ENCODE data around the gene ADCY7. TPM values are rescaled to one million over a fixed set of nuclear protein-coding genes. Genes with fewer than 3 reads are reported as not detected.

Gene ADCY7
- total RNA-seq, 1 experiment from 2014 or later = 34.2 TPM

Small RNA genes within 50 kb of the gene (microRNA-seq; reads per million reads assigned to microRNA genes)
- gene MIR6771 (ENCODE audit: borderline number of aligned reads) = not detected

Other genes with a start within 250 kb of the ADCY7 start
- gene CNEP1R1, start 241.3 kb upstream of the ADCY7 start, total RNA-seq (2021; ENCODE audit: unreplicated experiment) = 14.6 TPM
- 16.3 TPM for gene HEATR3, start 200.6 kb upstream of the ADCY7 start, total RNA-seq (2021; ENCODE audit: unreplicated experiment)
- 16.9 TPM for gene TENT4B, start 113.2 kb upstream of the ADCY7 start, total RNA-seq (2021; ENCODE audit: unreplicated experiment)
- gene BRD7, start 102.4 kb downstream of the ADCY7 start, total RNA-seq (2021; ENCODE audit: unreplicated experiment) = 85.4 TPM